HepG2 (cell line): ENCODE measurements around the gene SFI1. TPM values are rescaled to one million over a fixed set of nuclear protein-coding genes. Genes with fewer than 3 reads are reported as not detected.

Source experiments
- ATAC-seq: fragments of 200-7000 bp; cut with Tn5 transposase; 3 replicates; pipeline ENCODE4 v1.9.1; 2020; ENCODE audit warnings: mild to moderate bottlenecking, moderate library complexity
- BruUV-seq: library from RNA; stranded (reverse); fragments of 400-500 nt; replicated peaks from 2 replicates; lab custom pipeline; 2021; lab: Mats Ljungman, UMichigan
- CTCF ChIA-PET: fragments of 300-600 bp; formaldehyde crosslinking; extraction: SDS; loops from one replicate; lab custom pipeline; 2021; ENCODE audit warnings: low total read pairs, inconsistent platforms, low intra/inter-chr PET ratio; lab: Yijun Ruan, JAX
- POLR2A ChIA-PET: fragments of 350-600 bp; sonication (Branson Sonifier 250); formaldehyde crosslinking; loops from one replicate; lab custom pipeline; 2020; ENCODE audit warnings: antibody characterized with exemption, inconsistent platforms; lab: Yijun Ruan, JAX
- DNase-seq: peaks from one replicate; pipeline ENCODE4 v3.0.0-alpha.2; 2015; ENCODE audit warnings: low spot score
- FAIRE-seq: peaks from 3 replicates; lab custom pipeline; 2011; peaks lifted over from hg19 to GRCh38; lab: Jason Lieb, UNC
- H2AFZ ChIP-seq: one replicate; pipeline ENCODE4 v1.6.1; 2011; ENCODE audit warnings: low read length, inconsistent platforms
- H3K27ac ChIP-seq: fragments of 300-600 bp; 3 replicates; pipeline ENCODE4 v1.8.0; 2011; ENCODE audit warnings: mixed run types, mild to moderate bottlenecking, mixed read lengths, low read length, inconsistent platforms; ENCODE audit not compliant: insufficient read depth; ENCODE audit errors: extremely low read length
- H3K27me3 ChIP-seq, 2 experiments: fragments of 200-600 bp in 1 of 2; 2 replicates in 1 of 2; 3 replicates in 1 of 2; pipeline versions ENCODE4 v1.6.0 to v1.8.0; 2011; ENCODE audit warnings: low read length in 2 of 2, mild to moderate bottlenecking in 2 of 2, moderate library complexity in 2 of 2, inconsistent platforms in 1 of 2; ENCODE audit not compliant: insufficient read depth in 2 of 2, control insufficient read depth in 1 of 2
- H3K36me3 ChIP-seq, 2 experiments: fragments of 200-600 bp in 1 of 2; replicated peaks in 1 of 2; 2 replicates in 1 of 2; 3 replicates in 1 of 2; pipeline versions ENCODE4 v1.5.1 to v1.8.0; 2011; ENCODE audit warnings: low read length in 2 of 2, inconsistent platforms in 1 of 2; ENCODE audit not compliant: insufficient read depth in 2 of 2, control insufficient read depth in 1 of 2
- H3K4me1 ChIP-seq: 2 replicates; pipeline ENCODE4 v1.5.1; 2012; ENCODE audit warnings: low read length, inconsistent platforms; ENCODE audit not compliant: insufficient read depth
- H3K4me2 ChIP-seq: 2 replicates; pipeline ENCODE4 v1.6.0; 2011; ENCODE audit warnings: low read depth, low read length, inconsistent platforms
- H3K4me3 ChIP-seq, 3 experiments: fragments of 200-600 bp in 1 of 3; sonication (generic), shearing (Covaris generic) in 1 of 3; replicated peaks in 1 of 3; 2 replicates each; pipeline ENCODE4 v1.5.1; 2011 to 2016; ENCODE audit warnings: low read length in 3 of 3, inconsistent platforms in 2 of 3, low read depth in 2 of 3, mild to moderate bottlenecking in 2 of 3, control low read depth in 1 of 3, mixed read lengths in 1 of 3; ENCODE audit not compliant: insufficient read depth in 1 of 3
- H3K79me2 ChIP-seq: one replicate; pipeline ENCODE4 v1.6.1; 2011; ENCODE audit warnings: low read length, inconsistent platforms; ENCODE audit not compliant: insufficient read depth
- H3K9ac ChIP-seq: 2 replicates; pipeline ENCODE4 v1.6.0; 2011; ENCODE audit warnings: mild to moderate bottlenecking, low read depth, low read length, inconsistent platforms; ENCODE audit not compliant: insufficient read depth
- H3K9me3 ChIP-seq: 2 replicates; pipeline ENCODE4 v1.5.1; 2012; ENCODE audit warnings: mild to moderate bottlenecking, low read length
- H4K20me1 ChIP-seq: 2 replicates; pipeline ENCODE4 v1.6.0; 2011; ENCODE audit warnings: inconsistent platforms, mild to moderate bottlenecking, low read length, moderate library complexity; ENCODE audit not compliant: insufficient read depth
- AGO1 ChIP-seq: fragments of 200-400 bp; formaldehyde crosslinking; IDR thresholded peaks from 2 replicates; pipeline ENCODE4 v1.6.1; 2017; ENCODE audit warnings: mild to moderate bottlenecking, low read depth, low read length, moderate library complexity; ENCODE audit not compliant: poor library complexity, severe bottlenecking
- EP300 ChIP-seq, 3 experiments: sonication (generic) in 1 of 3; formaldehyde crosslinking in 1 of 3; IDR thresholded peaks; 2 replicates each; pipeline versions ENCODE4 v1.5.1 to v1.6.1; 2011 to 2020; ENCODE audit warnings: low read depth in 2 of 3, low read length in 2 of 3, borderline replicate concordance in 1 of 3, improper control_type of control experiment in 1 of 3, mild to moderate bottlenecking in 1 of 3, missing genetic modification reagents in 1 of 3, moderate library complexity in 1 of 3
- HDAC1 ChIP-seq: sonication (generic); formaldehyde crosslinking; IDR thresholded peaks from 2 replicates; pipeline ENCODE4 v1.5.1; 2020; ENCODE audit warnings: mild to moderate bottlenecking, missing genetic modification reagents
- HNF4G ChIP-seq, 2 experiments: sonication (generic) in 1 of 2; formaldehyde crosslinking in 1 of 2; IDR thresholded peaks; 2 replicates each; pipeline versions ENCODE4 v1.4.0 to v1.6.1; 2011 to 2020; ENCODE audit warnings: borderline replicate concordance in 2 of 2, low read depth in 2 of 2, mild to moderate bottlenecking in 2 of 2, low read length in 1 of 2, missing genetic modification reagents in 1 of 2, moderate library complexity in 1 of 2
- HNRNPH1 ChIP-seq: fragments of 200-400 bp; formaldehyde crosslinking; optimal IDR thresholded peaks from 2 replicates; pipeline ENCODE3; 2017; ENCODE audit warnings: mild to moderate bottlenecking, low read depth, low read length
- KAT8 ChIP-seq: IDR thresholded peaks from 2 replicates; pipeline ENCODE4 v1.6.1; 2016; ENCODE audit warnings: missing genetic modification reagents, missing compliant biosample characterization
- MEIS1 ChIP-seq: sonication (generic); formaldehyde crosslinking; IDR thresholded peaks from 2 replicates; pipeline ENCODE4 v1.9.0; 2021; ENCODE audit warnings: mild to moderate bottlenecking, missing genetic modification reagents, moderate library complexity, borderline replicate concordance
- NR2F6 ChIP-seq, 2 experiments: IDR thresholded peaks; 2 replicates each; pipeline ENCODE4 v1.6.1; 2016; ENCODE audit warnings: antibody characterized with exemption in 1 of 2, mild to moderate bottlenecking in 1 of 2
- REXO4 ChIP-seq: sonication (generic); formaldehyde crosslinking; IDR thresholded peaks from 2 replicates; pipeline ENCODE4 v1.8.0; 2022; ENCODE audit warnings: missing genetic modification reagents, mild to moderate bottlenecking, borderline replicate concordance
- RXRA ChIP-seq: sonication (generic); formaldehyde crosslinking; IDR thresholded peaks from 2 replicates; pipeline ENCODE4 v1.5.1; 2020; ENCODE audit warnings: missing genetic modification reagents
- SCMH1 ChIP-seq: sonication (generic); formaldehyde crosslinking; IDR thresholded peaks from 2 replicates; pipeline ENCODE4 v1.9.0; 2021; ENCODE audit warnings: missing genetic modification reagents, mild to moderate bottlenecking, borderline replicate concordance
- STAG1 ChIP-seq: sonication (generic); formaldehyde crosslinking; IDR thresholded peaks from 2 replicates; pipeline ENCODE4 v1.4.0; 2020; ENCODE audit warnings: missing genetic modification reagents
- ZBTB20 ChIP-seq: sonication (generic); formaldehyde crosslinking; IDR thresholded peaks from 2 replicates; pipeline ENCODE4 v1.8.1; 2023; ENCODE audit warnings: missing genetic modification reagents, low read depth, mild to moderate bottlenecking, borderline replicate concordance
- ZEB1 ChIP-seq: IDR thresholded peaks from 2 replicates; pipeline ENCODE4 v1.6.1; 2012; ENCODE audit warnings: mild to moderate bottlenecking, low read depth, inconsistent platforms; ENCODE audit not compliant: insufficient replicate concordance
- ZMAT3 ChIP-seq: sonication (generic); formaldehyde crosslinking; conservative IDR thresholded peaks from 2 replicates; pipeline ENCODE4 v1.7.0; 2021; ENCODE audit warnings: missing genetic modification reagents
- ZNF441 ChIP-seq: sonication (generic); formaldehyde crosslinking; IDR thresholded peaks from 2 replicates; pipeline ENCODE4 v1.7.0; 2021; ENCODE audit warnings: missing genetic modification reagents, borderline replicate concordance
- ZNF782 ChIP-seq: sonication (generic); formaldehyde crosslinking; IDR thresholded peaks from 2 replicates; pipeline ENCODE4 v1.4.0; 2020; ENCODE audit warnings: missing genetic modification reagents, mild to moderate bottlenecking, borderline replicate concordance
- ZNF792 ChIP-seq: IDR thresholded peaks from 2 replicates; pipeline ENCODE4 v1.6.1; 2016
- ZSCAN25 ChIP-seq: sonication (generic); formaldehyde crosslinking; IDR thresholded peaks from 2 replicates; pipeline ENCODE4 v1.8.0; 2022; ENCODE audit warnings: mild to moderate bottlenecking, missing genetic modification reagents
- WGBS: methylation state at CpG from one replicate; pipeline ENCODE4 v1.1.6; 2017; ENCODE audit warnings: low lambda C conversion rate; 5-methylcytosine and 5-hydroxymethylcytosine counted together
- in situ Hi-C: cut with HindIII; loops from 2 replicates; pipeline ENCODE4 v1.10.0; 2017; ENCODE audit warnings: low pct_unique_long_range_greater_than_20kb; ENCODE audit not compliant: extremely low pct_ligation_motif_present
- intact Hi-C: fragments of 100-400 bp; cut with micrococcal nuclease; formaldehyde crosslinking; loops from one replicate; pipeline ENCODE4 v1.10.0; 2022; ENCODE audit not compliant: unreplicated experiment
- polyA plus RNA-seq, 8 experiments: library from polyadenylated mRNA; depleted of rRNA in 3 of 8; stranded (reverse) in 7 of 8; unstranded in 1 of 8; fragments of >200 nt; fragmentation: Illumina TruSeq in 4 of 8; extraction: Trizol in 4 of 8; gene quantifications; 2 replicates each; pipeline versions ENCODE4 v1.2.1 to v1.2.3, GENCODE V29; 2011 to 2016; ENCODE audit warnings: low read depth in 4 of 8, missing spikeins in 1 of 8, mixed read lengths in 1 of 8; ENCODE audit not compliant: insufficient read depth in 1 of 8
- total RNA-seq, 5 experiments: library from RNA; depleted of rRNA; stranded (reverse); fragments of >200 nt; fragmentation: Illumina TruSeq; extraction: Trizol; gene quantifications; 2 replicates each; pipeline ENCODE4 v1.2.3, GENCODE V29; 2016; ENCODE audit warnings: low read depth in 1 of 5
- TF ChIP-seq, protein P1 (sequence below): sonication (generic); formaldehyde crosslinking; IDR thresholded peaks from 2 replicates; pipeline ENCODE4 v1.4.0; 2020; ENCODE audit warnings: missing genetic modification reagents, borderline replicate concordance

SFI1 gene
- total and polyA plus RNA-seq, 2 of the 13 experiments (the other 11 are each of a cell fraction or from before 2014, with no cell fraction given): 20.5 to 40.1 TPM

GRCh38 chr22:31561238-31561887, 65.0 kb downstream of the SFI1 start:
- Histone ChIP-seq H3K4me2 (no peak overlapping the region), H3K79me2 (no peaks in the 10 kb centered on the region), H3K27ac (no peak overlapping the region), H3K9me3 (no peaks in the 10 kb centered on the region), H4K20me1 (no peaks in the 10 kb centered on the region), H3K27me3 (no peaks in the 10 kb centered on the region), H3K4me1 (peaks cover 12% of the 10 kb centered on the region), H3K9ac (no peak overlapping the region), H3K36me3 (peaks cover 0 to 7% of the 10 kb centered on the region in 2 experiments; a peak in 1 of 5 replicates), H3K4me3 (no peak overlapping the region), H2AFZ (no peak overlapping the region)
- peak; percentile 81 for DNase-seq
- intact Hi-C loops (loop anchor here (1.0 to 5.0 kb wide), 2 partner anchors 41 to 73 kb away; no protein-coding TSS in a partner anchor), in situ Hi-C loops (loop anchor here (5.0 to 25.0 kb wide), 2 partner anchors 51 to 401 kb away; no protein-coding TSS in a partner anchor)
- POLR2A ChIA-PET: interaction anchor here (0.6 to 1.3 kb wide), 6 partner anchors 45 to 100 kb away, joined by 3 to 5 read pairs (median 3); no protein-coding TSS in a partner anchor
- no TSS peak for BruUV-seq
- CTCF ChIA-PET: interaction anchor here (1.2 to 3.5 kb wide), 2 partner anchors 70 to 72 kb away, joined by 6 to 30 read pairs; no protein-coding TSS in a partner anchor
- peak; percentile 100 for ATAC-seq
- peak; percentile 51 for FAIRE-seq
- WGBS: 21% methylated on average over 6 of the region's 6 CpGs
- no peak for TF ChIP-seq ZNF782 (CRISPR knock-in tag)
- TF ChIP-seq HNRNPH1: no peak
- 0 out of 2 replicates have a peak, but pooled peaks have one; percentile 44 for TF ChIP-seq ZSCAN25 (CRISPR knock-in tag)
- 0 out of 2 replicates have a peak, but pooled peaks have one; percentile 39 for TF ChIP-seq RXRA (CRISPR knock-in tag)
- TF ChIP-seq, protein P1, sequence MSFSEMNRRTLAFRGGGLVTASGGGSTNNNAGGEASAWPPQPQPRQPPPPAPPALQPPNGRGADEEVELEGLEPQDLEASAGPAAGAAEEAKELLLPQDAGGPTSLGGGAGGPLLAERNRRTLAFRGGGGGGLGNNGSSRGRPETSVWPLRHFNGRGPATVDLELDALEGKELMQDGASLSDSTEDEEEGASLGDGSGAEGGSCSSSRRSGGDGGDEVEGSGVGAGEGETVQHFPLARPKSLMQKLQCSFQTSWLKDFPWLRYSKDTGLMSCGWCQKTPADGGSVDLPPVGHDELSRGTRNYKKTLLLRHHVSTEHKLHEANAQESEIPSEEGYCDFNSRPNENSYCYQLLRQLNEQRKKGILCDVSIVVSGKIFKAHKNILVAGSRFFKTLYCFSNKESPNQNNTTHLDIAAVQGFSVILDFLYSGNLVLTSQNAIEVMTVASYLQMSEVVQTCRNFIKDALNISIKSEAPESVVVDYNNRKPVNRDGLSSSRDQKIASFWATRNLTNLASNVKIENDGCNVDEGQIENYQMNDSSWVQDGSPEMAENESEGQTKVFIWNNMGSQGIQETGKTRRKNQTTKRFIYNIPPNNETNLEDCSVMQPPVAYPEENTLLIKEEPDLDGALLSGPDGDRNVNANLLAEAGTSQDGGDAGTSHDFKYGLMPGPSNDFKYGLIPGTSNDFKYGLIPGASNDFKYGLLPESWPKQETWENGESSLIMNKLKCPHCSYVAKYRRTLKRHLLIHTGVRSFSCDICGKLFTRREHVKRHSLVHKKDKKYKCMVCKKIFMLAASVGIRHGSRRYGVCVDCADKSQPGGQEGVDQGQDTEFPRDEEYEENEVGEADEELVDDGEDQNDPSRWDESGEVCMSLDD (CRISPR knock-in tag): no peak
- no peak for TF ChIP-seq AGO1
- TF ChIP-seq NR2F6 (IDR thresholded peaks at IDR 0.05): no peak
- TF ChIP-seq NR2F6 (CRISPR knock-in tag; IDR thresholded peaks at IDR 0.05): peak; percentile 31; the same call in 1 of the 2 replicates
- peak; percentile 54; the same call in 1 of the 2 replicates for TF ChIP-seq KAT8 (CRISPR knock-in tag)
- no peak for TF ChIP-seq REXO4
- TF ChIP-seq EP300 (IDR thresholded peaks at IDR 0.05; ENCODE audit: low read depth in 2 of 2, low read length in 2 of 2): no peak
- TF ChIP-seq EP300 (CRISPR knock-in tag; IDR thresholded peaks at IDR 0.05; ENCODE audit: borderline replicate concordance): no peak
- 0 out of 2 replicates have a peak, but pooled peaks have one; percentile 26 for TF ChIP-seq ZMAT3 (CRISPR knock-in tag)
- peak; percentile 66; the same call in 1 of the 2 replicates for TF ChIP-seq HDAC1
- TF ChIP-seq ZBTB20 (CRISPR knock-in tag): no peak; the same call in 1 of the 2 replicates
- TF ChIP-seq ZNF792 (CRISPR knock-in tag): no peak
- peak; percentile 96 for TF ChIP-seq STAG1 (CRISPR knock-in tag)
- peak; percentile 35; the same call in 1 of the 2 replicates for TF ChIP-seq MEIS1 (CRISPR knock-in tag)
- no peak for TF ChIP-seq ZEB1
- TF ChIP-seq HNF4G (IDR thresholded peaks at IDR 0.05; ENCODE audit: borderline replicate concordance, low read depth, low read length): 0 out of 2 replicates have a peak, but pooled peaks have one; percentile 21
- TF ChIP-seq HNF4G (CRISPR knock-in tag; IDR thresholded peaks at IDR 0.05; ENCODE audit: borderline replicate concordance, low read depth): no peak
- TF ChIP-seq ZNF441 (CRISPR knock-in tag): no peak
- no peak for TF ChIP-seq SCMH1 (CRISPR knock-in tag)
